Measurements from ENCODE around the gene RBP5. TPM values are rescaled to one million over a fixed set of nuclear protein-coding genes. Genes with fewer than 3 reads are reported as not detected.

RBP5 gene
- total RNA-seq, 1 donor from 2014 or later = 1.1 TPM

DNA sequence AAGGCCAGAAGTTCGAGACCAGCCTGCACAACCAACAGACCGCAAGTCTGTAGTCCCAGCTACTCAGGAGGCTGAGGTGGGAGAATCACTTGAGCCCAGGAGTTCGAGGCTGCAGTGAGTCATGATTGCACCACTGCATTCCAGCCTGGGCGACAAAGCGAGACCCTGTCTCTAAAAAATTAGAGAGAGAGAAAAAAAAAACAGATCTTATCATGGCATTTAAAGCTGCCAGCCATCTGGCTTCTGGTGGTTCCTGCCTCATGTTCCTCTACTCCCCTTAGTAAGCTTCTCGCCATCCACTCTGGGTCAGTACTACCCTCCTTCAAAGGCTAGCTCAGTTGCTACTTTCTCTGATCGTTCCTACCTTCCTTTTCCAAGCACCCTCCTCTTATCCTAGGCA is 17.5 kb upstream of the RBP5 start:
- Histone ChIP-seq H3K27ac (no peak overlapping the region), H3K4me1 (no peaks in the 10 kb centered on the region), H3K4me3 (no peak overlapping the region), H3K9me3 (no peaks in the 10 kb centered on the region), H3K36me3 (peaks cover 43% of the 10 kb centered on the region), H3K27me3 (ENCODE audit: low read depth) (no peaks in the 10 kb centered on the region)
- TF ChIP-seq CTCF (IDR thresholded peaks at IDR 0.05) = no peak
- intact Hi-C loops (cut with DNase I) = no loop called here
- no peak for ATAC-seq
- no peak for DNase-seq

GRCh38 chr12:7145671-7146070 is 17.0 kb upstream of the RBP5 start:
- H3K9me3 ChIP-seq = no peaks in the 10 kb centered on the region
- H3K27ac ChIP-seq = no peak overlapping the region
- H3K27me3 ChIP-seq (ENCODE audit: low read depth) = no peaks in the 10 kb centered on the region
- no peak for ATAC-seq
- DNase-seq = no peak
- intact Hi-C loops (cut with DNase I) = no loop called here
- H3K36me3 ChIP-seq = peaks cover 38% of the 10 kb centered on the region
- no peaks in the 10 kb centered on the region for H3K4me1 ChIP-seq
- TF ChIP-seq CTCF (IDR thresholded peaks at IDR 0.05) = no peak
- no peak overlapping the region for H3K4me3 ChIP-seq

GRCh38 chr12:7144414-7145120 is 15.9 kb upstream of the RBP5 start:
- H3K36me3 ChIP-seq = peaks cover 27% of the 10 kb centered on the region
- no peak for DNase-seq
- H3K9me3 ChIP-seq = no peaks in the 10 kb centered on the region
- no peak overlapping the region for H3K27ac ChIP-seq
- ATAC-seq = peak in 1 of 2 donors; percentile 39
- TF ChIP-seq CTCF (IDR thresholded peaks at IDR 0.05) = peak; percentile 50
- H3K4me1 ChIP-seq = no peaks in the 10 kb centered on the region
- intact Hi-C loops (cut with DNase I) = no loop called here
- no peak overlapping the region for H3K4me3 ChIP-seq
- H3K27me3 ChIP-seq (ENCODE audit: low read depth) = no peaks in the 10 kb centered on the region

- Histone ChIP-seq H3K27me3 (ENCODE audit: low read depth) (no peaks in the 10 kb centered on the region), H3K27ac (no peak overlapping the region), H3K4me3 (no peak overlapping the region), H3K36me3 (peaks cover 18% of the 10 kb centered on the region), H3K9me3 (no peaks in the 10 kb centered on the region), H3K4me1 (no peaks in the 10 kb centered on the region)
- ATAC-seq (no peak), DNase-seq (no peak)
- intact Hi-C loops (cut with DNase I) = no loop called here
- TF ChIP-seq CTCF (IDR thresholded peaks at IDR 0.05) = no peak
These were observed 14.9 kb upstream of the RBP5 start for GRCh38 chr12:7143564-7143963.

DNA sequence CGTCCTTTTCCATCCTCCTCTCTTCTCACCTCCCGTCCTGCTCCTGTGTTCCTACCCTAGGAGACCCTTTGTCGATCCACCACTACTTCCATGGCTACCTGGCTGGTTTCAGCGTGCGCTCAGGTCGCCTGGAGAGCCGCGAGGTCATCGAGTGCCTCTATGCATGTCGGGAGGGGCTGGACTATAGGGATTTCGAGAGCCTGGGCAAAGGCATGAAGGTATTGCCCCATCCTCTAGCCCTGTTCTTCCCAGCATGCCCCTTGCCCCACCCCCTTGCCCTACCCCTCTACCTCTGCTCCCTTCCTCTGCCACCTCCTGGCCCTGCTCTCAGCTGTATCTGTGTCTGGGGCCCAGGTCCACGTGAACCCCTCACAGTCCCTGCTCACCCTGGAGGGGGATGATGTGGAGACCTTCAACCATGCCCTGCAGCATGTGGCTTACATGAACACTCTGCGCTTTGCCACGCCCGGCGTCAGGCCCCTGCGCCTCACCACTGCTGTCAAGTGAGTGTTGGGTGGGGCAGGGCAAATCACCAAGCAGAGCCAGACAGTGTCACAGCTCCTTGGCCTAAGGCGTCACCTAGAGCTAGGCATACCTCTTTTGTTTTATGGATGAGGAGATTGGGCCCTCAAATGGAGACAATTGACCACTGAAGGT is 14.2 kb upstream of the RBP5 start:
- ATAC-seq = peak; percentile 26 to 42
- TF ChIP-seq CTCF (IDR thresholded peaks at IDR 0.05) = no peak
- no peak for DNase-seq
- H3K27ac ChIP-seq = no peak overlapping the region
- peaks cover 14% of the 10 kb centered on the region for H3K36me3 ChIP-seq
- intact Hi-C loops (cut with DNase I) = no loop called here
- H3K27me3 ChIP-seq (ENCODE audit: low read depth) = no peaks in the 10 kb centered on the region
- peaks cover 2% of the 10 kb centered on the region for H3K4me1 ChIP-seq
- H3K9me3 ChIP-seq = no peaks in the 10 kb centered on the region
- no peak overlapping the region for H3K4me3 ChIP-seq
